HepG2 (cell line): Measurements from ENCODE around the gene IL36B. TPM values are rescaled to one million over a fixed set of nuclear protein-coding genes. Genes with fewer than 3 reads are reported as not detected.

Experiments used
- ATAC-seq: fragments of 200-7000 bp; cut with Tn5 transposase; 3 replicates; pipeline ENCODE4 v1.9.1; 2020; ENCODE audit warnings: mild to moderate bottlenecking, moderate library complexity
- BruUV-seq: library from RNA; stranded (reverse); fragments of 400-500 nt; replicated peaks from 2 replicates; lab custom pipeline; 2021; lab: Mats Ljungman, UMichigan
- CTCF ChIA-PET: fragments of 300-600 bp; formaldehyde crosslinking; extraction: SDS; loops from one replicate; lab custom pipeline; 2021; ENCODE audit warnings: low total read pairs, inconsistent platforms, low intra/inter-chr PET ratio; lab: Yijun Ruan, JAX
- POLR2A ChIA-PET: fragments of 350-600 bp; sonication (Branson Sonifier 250); formaldehyde crosslinking; loops from one replicate; lab custom pipeline; 2020; ENCODE audit warnings: antibody characterized with exemption, inconsistent platforms; lab: Yijun Ruan, JAX
- DNase-seq: peaks from one replicate; pipeline ENCODE4 v3.0.0-alpha.2; 2015; ENCODE audit warnings: low spot score
- FAIRE-seq: peaks from 3 replicates; lab custom pipeline; 2011; peaks lifted over from hg19 to GRCh38; lab: Jason Lieb, UNC
- H2AFZ ChIP-seq: one replicate; pipeline ENCODE4 v1.6.1; 2011; ENCODE audit warnings: low read length, inconsistent platforms
- H3K27ac ChIP-seq: fragments of 300-600 bp; 3 replicates; pipeline ENCODE4 v1.8.0; 2011; ENCODE audit warnings: mixed run types, mild to moderate bottlenecking, mixed read lengths, low read length, inconsistent platforms; ENCODE audit not compliant: insufficient read depth; ENCODE audit errors: extremely low read length
- H3K27me3 ChIP-seq, 2 experiments: fragments of 200-600 bp in 1 of 2; 2 replicates in 1 of 2; 3 replicates in 1 of 2; pipeline versions ENCODE4 v1.6.0 to v1.8.0; 2011; ENCODE audit warnings: low read length in 2 of 2, mild to moderate bottlenecking in 2 of 2, moderate library complexity in 2 of 2, inconsistent platforms in 1 of 2; ENCODE audit not compliant: insufficient read depth in 2 of 2, control insufficient read depth in 1 of 2
- H3K36me3 ChIP-seq, 2 experiments: fragments of 200-600 bp in 1 of 2; replicated peaks in 1 of 2; 2 replicates in 1 of 2; 3 replicates in 1 of 2; pipeline versions ENCODE4 v1.5.1 to v1.8.0; 2011; ENCODE audit warnings: low read length in 2 of 2, inconsistent platforms in 1 of 2; ENCODE audit not compliant: insufficient read depth in 2 of 2, control insufficient read depth in 1 of 2
- H3K4me1 ChIP-seq: 2 replicates; pipeline ENCODE4 v1.5.1; 2012; ENCODE audit warnings: low read length, inconsistent platforms; ENCODE audit not compliant: insufficient read depth
- H3K4me2 ChIP-seq: 2 replicates; pipeline ENCODE4 v1.6.0; 2011; ENCODE audit warnings: low read depth, low read length, inconsistent platforms
- H3K4me3 ChIP-seq, 3 experiments: fragments of 200-600 bp in 1 of 3; sonication (generic), shearing (Covaris generic) in 1 of 3; replicated peaks in 1 of 3; 2 replicates each; pipeline ENCODE4 v1.5.1; 2011 to 2016; ENCODE audit warnings: low read length in 3 of 3, inconsistent platforms in 2 of 3, low read depth in 2 of 3, mild to moderate bottlenecking in 2 of 3, control low read depth in 1 of 3, mixed read lengths in 1 of 3; ENCODE audit not compliant: insufficient read depth in 1 of 3
- H3K79me2 ChIP-seq: one replicate; pipeline ENCODE4 v1.6.1; 2011; ENCODE audit warnings: low read length, inconsistent platforms; ENCODE audit not compliant: insufficient read depth
- H3K9ac ChIP-seq: 2 replicates; pipeline ENCODE4 v1.6.0; 2011; ENCODE audit warnings: mild to moderate bottlenecking, low read depth, low read length, inconsistent platforms; ENCODE audit not compliant: insufficient read depth
- H3K9me3 ChIP-seq: 2 replicates; pipeline ENCODE4 v1.5.1; 2012; ENCODE audit warnings: mild to moderate bottlenecking, low read length
- H4K20me1 ChIP-seq: 2 replicates; pipeline ENCODE4 v1.6.0; 2011; ENCODE audit warnings: inconsistent platforms, mild to moderate bottlenecking, low read length, moderate library complexity; ENCODE audit not compliant: insufficient read depth
- GTF3A ChIP-seq: sonication (generic); formaldehyde crosslinking; conservative IDR thresholded peaks from 2 replicates; pipeline ENCODE4 v1.4.0; 2020; ENCODE audit warnings: mild to moderate bottlenecking, missing genetic modification reagents
- NRL ChIP-seq: sonication (generic); formaldehyde crosslinking; IDR thresholded peaks from 2 replicates; pipeline ENCODE4 v1.5.0; 2020; ENCODE audit warnings: missing genetic modification reagents, mild to moderate bottlenecking, moderate library complexity, borderline replicate concordance
- PTBP1 ChIP-seq: fragments of 200-400 bp; formaldehyde crosslinking; IDR thresholded peaks from 2 replicates; pipeline ENCODE4 v1.6.1; 2018; ENCODE audit warnings: low read length, low read depth; ENCODE audit not compliant: poor library complexity, severe bottlenecking
- SAFB2 ChIP-seq: sonication (generic); formaldehyde crosslinking; IDR thresholded peaks from 2 replicates; pipeline ENCODE4 v1.5.1; 2020; ENCODE audit warnings: missing genetic modification reagents, low read depth, mild to moderate bottlenecking, borderline replicate concordance
- SALL2 ChIP-seq: sonication (generic); formaldehyde crosslinking; IDR thresholded peaks from 2 replicates; pipeline ENCODE4 v1.8.1; 2023; ENCODE audit warnings: mild to moderate bottlenecking, missing genetic modification reagents, inconsistent platforms
- ZNF331 ChIP-seq: sonication (generic); formaldehyde crosslinking; IDR thresholded peaks from 2 replicates; pipeline ENCODE4 v1.4.0; 2020; ENCODE audit warnings: missing genetic modification reagents
- ZNF383 ChIP-seq: sonication (generic); formaldehyde crosslinking; IDR thresholded peaks from 2 replicates; pipeline ENCODE4 v1.4.0; 2020; ENCODE audit warnings: missing genetic modification reagents, mild to moderate bottlenecking, borderline replicate concordance
- ZNF616 ChIP-seq: sonication (generic); formaldehyde crosslinking; IDR thresholded peaks from 2 replicates; pipeline ENCODE4 v1.5.0; 2020; ENCODE audit warnings: low read depth, mild to moderate bottlenecking, missing genetic modification reagents
- WGBS: methylation state at CpG from one replicate; pipeline ENCODE4 v1.1.6; 2017; ENCODE audit warnings: low lambda C conversion rate; 5-methylcytosine and 5-hydroxymethylcytosine counted together
- in situ Hi-C: cut with HindIII; loops from 2 replicates; pipeline ENCODE4 v1.10.0; 2017; ENCODE audit warnings: low pct_unique_long_range_greater_than_20kb; ENCODE audit not compliant: extremely low pct_ligation_motif_present
- intact Hi-C: fragments of 100-400 bp; cut with micrococcal nuclease; formaldehyde crosslinking; loops from one replicate; pipeline ENCODE4 v1.10.0; 2022; ENCODE audit not compliant: unreplicated experiment
- polyA plus RNA-seq, 8 experiments: library from polyadenylated mRNA; depleted of rRNA in 3 of 8; stranded (reverse) in 7 of 8; unstranded in 1 of 8; fragments of >200 nt; fragmentation: Illumina TruSeq in 4 of 8; extraction: Trizol in 4 of 8; gene quantifications; 2 replicates each; pipeline versions ENCODE4 v1.2.1 to v1.2.3, GENCODE V29; 2011 to 2016; ENCODE audit warnings: low read depth in 4 of 8, missing spikeins in 1 of 8, mixed read lengths in 1 of 8; ENCODE audit not compliant: insufficient read depth in 1 of 8
- total RNA-seq, 5 experiments: library from RNA; depleted of rRNA; stranded (reverse); fragments of >200 nt; fragmentation: Illumina TruSeq; extraction: Trizol; gene quantifications; 2 replicates each; pipeline ENCODE4 v1.2.3, GENCODE V29; 2016; ENCODE audit warnings: low read depth in 1 of 5
- TF ChIP-seq, protein P1 (sequence below): sonication (generic); formaldehyde crosslinking; IDR thresholded peaks from 2 replicates; pipeline ENCODE4 v1.4.0; 2020; ENCODE audit warnings: missing genetic modification reagents, mild to moderate bottlenecking, borderline replicate concordance
- TF ChIP-seq, protein P2 (sequence below): sonication (generic); formaldehyde crosslinking; IDR thresholded peaks from 2 replicates; pipeline ENCODE4 v1.5.1; 2020; ENCODE audit warnings: mild to moderate bottlenecking, missing genetic modification reagents, borderline replicate concordance
- TF ChIP-seq, protein P3 (sequence below): fragments of 450-650 bp; IDR thresholded peaks from 2 replicates; pipeline ENCODE4 v1.6.1; 2017; ENCODE audit warnings: mild to moderate bottlenecking

The IL36B gene
- total and polyA plus RNA-seq, 2 of the 13 experiments (the other 11 are each of a cell fraction or from before 2014, with no cell fraction given), result not detected

DNA sequence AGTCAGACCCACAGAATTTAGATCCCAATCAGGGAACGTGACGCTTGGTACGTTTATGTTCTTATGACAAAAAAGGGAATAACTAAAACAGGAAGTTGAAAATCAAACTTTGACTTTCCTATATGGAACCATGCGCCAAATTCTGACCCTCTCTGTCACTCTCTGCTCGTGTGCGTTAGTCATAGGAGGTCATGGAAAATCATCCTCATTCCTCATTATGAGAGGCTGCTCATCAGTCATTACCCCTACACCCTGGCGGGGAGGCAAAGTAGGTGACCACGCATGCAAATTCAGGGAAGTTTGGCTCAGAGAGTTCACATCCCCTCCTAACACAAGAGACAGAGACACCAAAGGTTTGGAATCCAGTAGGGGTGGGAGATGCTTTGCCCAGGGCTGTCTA, 30.6 kb upstream of the IL36B start (continued):
- TF ChIP-seq, protein P1, sequence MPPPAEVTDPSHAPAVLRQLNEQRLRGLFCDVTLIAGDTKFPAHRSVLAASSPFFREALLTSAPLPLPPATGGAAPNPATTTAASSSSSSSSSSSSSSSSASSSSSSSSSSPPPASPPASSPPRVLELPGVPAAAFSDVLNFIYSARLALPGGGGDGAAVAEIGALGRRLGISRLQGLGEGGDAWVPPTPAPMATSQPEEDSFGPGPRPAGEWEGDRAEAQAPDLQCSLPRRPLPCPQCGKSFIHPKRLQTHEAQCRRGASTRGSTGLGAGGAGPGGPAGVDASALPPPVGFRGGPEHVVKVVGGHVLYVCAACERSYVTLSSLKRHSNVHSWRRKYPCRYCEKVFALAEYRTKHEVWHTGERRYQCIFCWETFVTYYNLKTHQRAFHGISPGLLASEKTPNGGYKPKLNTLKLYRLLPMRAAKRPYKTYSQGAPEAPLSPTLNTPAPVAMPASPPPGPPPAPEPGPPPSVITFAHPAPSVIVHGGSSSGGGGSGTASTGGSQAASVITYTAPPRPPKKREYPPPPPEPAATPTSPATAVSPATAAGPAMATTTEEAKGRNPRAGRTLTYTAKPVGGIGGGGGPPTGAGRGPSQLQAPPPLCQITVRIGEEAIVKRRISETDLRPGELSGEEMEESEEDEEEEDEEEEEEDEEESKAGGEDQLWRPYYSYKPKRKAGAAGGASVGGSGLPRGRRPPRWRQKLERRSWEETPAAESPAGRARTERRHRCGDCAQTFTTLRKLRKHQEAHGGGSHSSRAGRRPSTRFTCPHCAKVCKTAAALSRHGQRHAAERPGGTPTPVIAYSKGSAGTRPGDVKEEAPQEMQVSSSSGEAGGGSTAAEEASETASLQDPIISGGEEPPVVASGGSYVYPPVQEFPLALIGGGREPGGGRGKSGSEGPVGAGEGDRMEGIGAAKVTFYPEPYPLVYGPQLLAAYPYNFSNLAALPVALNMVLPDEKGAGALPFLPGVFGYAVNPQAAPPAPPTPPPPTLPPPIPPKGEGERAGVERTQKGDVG (CRISPR knock-in tag), result no peak
- TF ChIP-seq SAFB2 (CRISPR knock-in tag), result no peak
- TF ChIP-seq ZNF616, result no peak
- no peak for TF ChIP-seq GTF3A (CRISPR knock-in tag)
- TF ChIP-seq ZNF331 (CRISPR knock-in tag), result no peak
- no peak for TF ChIP-seq NRL (CRISPR knock-in tag)
- TF ChIP-seq SALL2, result no peak
- no peak for TF ChIP-seq PTBP1

DNA sequence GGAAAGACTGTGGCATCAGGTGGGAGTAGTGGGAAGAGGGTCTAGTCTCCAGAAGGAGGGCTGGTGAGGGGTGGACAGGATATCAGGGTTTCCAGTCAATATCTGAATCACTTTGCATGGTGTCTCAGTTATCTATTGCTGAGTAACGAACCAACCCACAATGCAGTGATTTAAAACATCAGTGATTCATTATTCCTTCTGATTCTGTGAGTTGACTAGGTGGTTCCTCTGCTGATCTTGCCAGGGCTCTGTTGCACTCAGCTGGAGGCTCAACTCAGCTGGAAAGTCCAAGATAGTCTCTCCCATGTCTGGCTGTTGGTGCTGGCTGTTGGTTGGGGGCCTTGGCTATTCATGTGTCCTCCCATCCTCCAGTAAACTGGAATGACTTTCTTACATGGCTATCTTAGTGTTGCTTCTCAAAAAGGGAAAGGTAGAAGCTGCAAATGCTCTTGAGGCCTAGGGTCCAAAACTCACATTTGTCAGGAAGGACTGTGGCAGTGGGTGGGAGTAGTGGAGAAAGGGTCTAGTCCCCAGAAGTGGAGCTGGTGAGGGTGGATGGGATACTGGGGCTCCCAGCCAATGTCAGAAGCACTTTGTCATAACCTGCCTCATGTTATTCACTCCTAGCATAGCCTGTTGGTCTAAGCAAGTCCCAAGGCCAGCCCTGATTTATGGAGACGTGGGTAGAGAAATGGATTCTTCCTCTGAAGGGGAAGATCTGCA, 29.0 kb upstream of the IL36B start:
- no peak overlapping the region for H3K27ac ChIP-seq
- CTCF ChIA-PET, result interaction anchor here (2.8 to 2.9 kb wide), 2 partner anchors 55 to 117 kb away, joined by 34 to 35 read pairs; no protein-coding TSS in a partner anchor
- 0% methylated on average over 2 of the region's 2 CpGs for WGBS
- TF ChIP-seq, protein P2, sequence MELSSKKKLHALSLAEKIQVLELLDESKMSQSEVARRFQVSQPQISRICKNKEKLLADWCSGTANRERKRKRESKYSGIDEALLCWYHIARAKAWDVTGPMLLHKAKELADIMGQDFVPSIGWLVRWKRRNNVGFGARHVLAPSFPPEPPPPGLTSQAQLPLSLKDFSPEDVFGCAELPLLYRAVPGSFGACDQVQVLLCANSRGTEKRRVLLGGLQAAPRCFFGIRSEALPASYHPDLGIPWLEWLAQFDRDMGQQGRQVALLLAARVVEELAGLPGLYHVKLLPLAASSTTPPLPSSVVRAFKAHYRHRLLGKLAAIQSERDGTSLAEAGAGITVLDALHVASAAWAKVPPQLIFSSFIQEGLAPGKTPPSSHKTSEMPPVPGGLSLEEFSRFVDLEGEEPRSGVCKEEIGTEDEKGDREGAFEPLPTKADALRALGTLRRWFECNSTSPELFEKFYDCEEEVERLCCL (CRISPR knock-in tag), result no peak
- no peak for TF ChIP-seq ZNF383 (CRISPR knock-in tag)
- TF ChIP-seq, protein P3, sequence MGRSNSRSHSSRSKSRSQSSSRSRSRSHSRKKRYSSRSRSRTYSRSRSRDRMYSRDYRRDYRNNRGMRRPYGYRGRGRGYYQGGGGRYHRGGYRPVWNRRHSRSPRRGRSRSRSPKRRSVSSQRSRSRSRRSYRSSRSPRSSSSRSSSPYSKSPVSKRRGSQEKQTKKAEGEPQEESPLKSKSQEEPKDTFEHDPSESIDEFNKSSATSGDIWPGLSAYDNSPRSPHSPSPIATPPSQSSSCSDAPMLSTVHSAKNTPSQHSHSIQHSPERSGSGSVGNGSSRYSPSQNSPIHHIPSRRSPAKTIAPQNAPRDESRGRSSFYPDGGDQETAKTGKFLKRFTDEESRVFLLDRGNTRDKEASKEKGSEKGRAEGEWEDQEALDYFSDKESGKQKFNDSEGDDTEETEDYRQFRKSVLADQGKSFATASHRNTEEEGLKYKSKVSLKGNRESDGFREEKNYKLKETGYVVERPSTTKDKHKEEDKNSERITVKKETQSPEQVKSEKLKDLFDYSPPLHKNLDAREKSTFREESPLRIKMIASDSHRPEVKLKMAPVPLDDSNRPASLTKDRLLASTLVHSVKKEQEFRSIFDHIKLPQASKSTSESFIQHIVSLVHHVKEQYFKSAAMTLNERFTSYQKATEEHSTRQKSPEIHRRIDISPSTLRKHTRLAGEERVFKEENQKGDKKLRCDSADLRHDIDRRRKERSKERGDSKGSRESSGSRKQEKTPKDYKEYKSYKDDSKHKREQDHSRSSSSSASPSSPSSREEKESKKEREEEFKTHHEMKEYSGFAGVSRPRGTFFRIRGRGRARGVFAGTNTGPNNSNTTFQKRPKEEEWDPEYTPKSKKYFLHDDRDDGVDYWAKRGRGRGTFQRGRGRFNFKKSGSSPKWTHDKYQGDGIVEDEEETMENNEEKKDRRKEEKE, result no peak

More for the DNA sequence above, 29.0 kb upstream of the IL36B start:
- no peak overlapping the region for H3K4me3 ChIP-seq
- DNase-seq (no peak), ATAC-seq (no peak), FAIRE-seq (no peak)
- no peaks in the 10 kb centered on the region for H3K36me3 ChIP-seq
- H3K9ac ChIP-seq, result no peak overlapping the region
- no peak overlapping the region for H2AFZ ChIP-seq
- no peaks in the 10 kb centered on the region for H4K20me1 ChIP-seq
- in situ Hi-C loops, result loop anchor here (5.0 to 10.0 kb wide), 3 partner anchors 56 to 293 kb away; no protein-coding TSS in a partner anchor
- H3K79me2 ChIP-seq, result no peaks in the 10 kb centered on the region
- no peaks in the 10 kb centered on the region for H3K9me3 ChIP-seq
- POLR2A ChIA-PET, result interaction anchor here (1.4 kb wide), 1 partner anchor 52 kb away, joined by 3 read pairs; no protein-coding TSS in a partner anchor
- peaks cover 0 to 6% of the 10 kb centered on the region in 2 experiments; a peak in 1 of 5 replicates for H3K27me3 ChIP-seq
- intact Hi-C loops, result loop anchor here (2.0 kb wide), 1 partner anchor 45 kb away; the partner anchor contains the start of gene IL1RN
- BruUV-seq, result no TSS peak
- no peak overlapping the region for H3K4me2 ChIP-seq
- peaks cover 19% of the 10 kb centered on the region; the same call in 1 of the 2 replicates for H3K4me1 ChIP-seq
